Liver (tissue), 3 donors: ENCODE measurements around the gene OSBPL5.

ENCODE experiments used
- CTCF ChIP-seq: fragments of 150-350 bp; IDR thresholded peaks from 2 replicates; pipeline ENCODE4 v1.5.1; 2017; ENCODE audit warnings: improper control_type of control experiment, low read depth, low read length; ENCODE audit not compliant: missing input control
- REST ChIP-seq: IDR thresholded peaks from 2 replicates; pipeline ENCODE4 v1.6.1; 2016; ENCODE audit warnings: antibody characterized with exemption, mild to moderate bottlenecking
- TAF1 ChIP-seq: conservative IDR thresholded peaks from 2 replicates; pipeline ENCODE4 v1.6.1; 2016; ENCODE audit warnings: antibody characterized with exemption, mild to moderate bottlenecking
- TF ChIP-seq, protein P1 (sequence below): IDR thresholded peaks from 2 replicates; pipeline ENCODE4 v1.6.1; 2016; ENCODE audit warnings: antibody characterized with exemption
- donor health status: healthy.
- donor health status: healthy.

- TF ChIP-seq CTCF (no peak), TAF1 (no peak), REST (no peak)
- TF ChIP-seq, protein P1, sequence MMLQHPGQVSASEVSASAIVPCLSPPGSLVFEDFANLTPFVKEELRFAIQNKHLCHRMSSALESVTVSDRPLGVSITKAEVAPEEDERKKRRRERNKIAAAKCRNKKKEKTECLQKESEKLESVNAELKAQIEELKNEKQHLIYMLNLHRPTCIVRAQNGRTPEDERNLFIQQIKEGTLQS = no peak
These were observed 42.5 kb upstream of the OSBPL5 start for GRCh38 chr11:3207526-3208189.
